SK-N-SH (cell line): ENCODE measurements around the gene G2E3.

Experiments used
- EZH2phosphoT487 ChIP-seq: fragments of 200-600 bp; sonication (generic); IDR thresholded peaks from 2 replicates; pipeline ENCODE4 v1.6.1; 2017; ENCODE audit warnings: low read depth, mixed run types, mild to moderate bottlenecking, antibody characterized with exemption, moderate library complexity, borderline replicate concordance
- GABPA ChIP-seq: IDR thresholded peaks from 2 replicates; pipeline ENCODE4 v1.4.0; 2012; ENCODE audit warnings: low read depth, mild to moderate bottlenecking
- POLR2AphosphoS5 ChIP-seq: IDR thresholded peaks from 2 replicates; pipeline ENCODE4 v1.6.1; 2012; ENCODE audit warnings: low read depth, low read length
- SMC3 ChIP-seq: IDR thresholded peaks from 2 replicates; pipeline ENCODE4 v1.6.1; 2012; ENCODE audit warnings: low read depth, low read length, improper control_type of control experiment
- TAF1 ChIP-seq: IDR thresholded peaks from 2 replicates; pipeline ENCODE4 v1.6.1; 2012; ENCODE audit warnings: low read depth, mild to moderate bottlenecking, low read length, moderate library complexity, borderline replicate concordance
- YY1 ChIP-seq: IDR thresholded peaks from 2 replicates; pipeline ENCODE4 v1.4.0; 2012; ENCODE audit warnings: low read depth, mild to moderate bottlenecking
- TF ChIP-seq, protein P1 (sequence below): IDR thresholded peaks from 2 replicates; pipeline ENCODE4 v1.4.0; 2012; ENCODE audit warnings: low read depth
- TF ChIP-seq, protein P2 (sequence below): fragments of 200-600 bp; sonication (generic); IDR thresholded peaks from 2 replicates; pipeline ENCODE4 v1.6.1; 2017; ENCODE audit warnings: antibody characterized with exemption, mild to moderate bottlenecking, moderate library complexity

DNA sequence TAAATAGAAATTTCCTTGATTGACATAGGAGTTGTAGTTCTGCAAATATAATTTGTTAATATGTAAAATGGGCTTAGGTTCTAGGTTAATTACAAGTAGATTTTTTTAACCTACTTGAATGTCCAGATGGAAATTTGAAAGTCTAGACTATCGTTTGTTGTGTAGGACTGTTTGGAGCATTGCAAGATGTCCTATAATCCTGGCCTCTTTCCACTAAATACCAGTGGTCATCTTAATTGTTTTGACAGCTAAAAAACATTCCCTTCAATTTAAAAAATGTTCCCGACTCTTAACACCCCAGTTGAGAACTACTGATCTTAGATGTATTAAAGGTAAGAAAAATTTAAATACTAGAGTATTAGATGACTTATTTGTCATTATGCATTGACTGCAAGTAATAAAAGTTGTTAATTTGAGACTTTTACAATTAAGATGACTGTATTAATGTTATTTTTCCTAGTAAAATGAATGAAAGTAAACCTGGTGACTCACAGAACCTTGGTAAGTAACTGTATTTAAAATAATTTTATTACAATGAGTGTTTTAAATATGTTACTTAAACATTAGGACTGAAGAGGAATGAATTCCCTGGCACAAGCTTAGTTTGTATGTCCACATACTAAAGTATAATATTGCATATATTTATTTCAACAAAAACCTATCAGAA lies 21.8 kb downstream of the G2E3 start:
- TF ChIP-seq YY1 (no peak), POLR2AphosphoS5 (no peak), GABPA (no peak), EZH2phosphoT487 (no peak), SMC3 (no peak), TAF1 (no peak)
- TF ChIP-seq, protein P1, sequence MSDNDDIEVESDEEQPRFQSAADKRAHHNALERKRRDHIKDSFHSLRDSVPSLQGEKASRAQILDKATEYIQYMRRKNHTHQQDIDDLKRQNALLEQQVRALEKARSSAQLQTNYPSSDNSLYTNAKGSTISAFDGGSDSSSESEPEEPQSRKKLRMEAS: no peak
- TF ChIP-seq, protein P2, sequence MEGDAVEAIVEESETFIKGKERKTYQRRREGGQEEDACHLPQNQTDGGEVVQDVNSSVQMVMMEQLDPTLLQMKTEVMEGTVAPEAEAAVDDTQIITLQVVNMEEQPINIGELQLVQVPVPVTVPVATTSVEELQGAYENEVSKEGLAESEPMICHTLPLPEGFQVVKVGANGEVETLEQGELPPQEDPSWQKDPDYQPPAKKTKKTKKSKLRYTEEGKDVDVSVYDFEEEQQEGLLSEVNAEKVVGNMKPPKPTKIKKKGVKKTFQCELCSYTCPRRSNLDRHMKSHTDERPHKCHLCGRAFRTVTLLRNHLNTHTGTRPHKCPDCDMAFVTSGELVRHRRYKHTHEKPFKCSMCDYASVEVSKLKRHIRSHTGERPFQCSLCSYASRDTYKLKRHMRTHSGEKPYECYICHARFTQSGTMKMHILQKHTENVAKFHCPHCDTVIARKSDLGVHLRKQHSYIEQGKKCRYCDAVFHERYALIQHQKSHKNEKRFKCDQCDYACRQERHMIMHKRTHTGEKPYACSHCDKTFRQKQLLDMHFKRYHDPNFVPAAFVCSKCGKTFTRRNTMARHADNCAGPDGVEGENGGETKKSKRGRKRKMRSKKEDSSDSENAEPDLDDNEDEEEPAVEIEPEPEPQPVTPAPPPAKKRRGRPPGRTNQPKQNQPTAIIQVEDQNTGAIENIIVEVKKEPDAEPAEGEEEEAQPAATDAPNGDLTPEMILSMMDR: no peak
